ENCODE data around the gene SVOPL.
A peak's percentile ranks its signal among the peaks of the same experiment; 100 is the strongest.

Gene SVOPL

GRCh38 chr7:138602451-138602850 is 98.7 kb downstream of the SVOPL start:
- no peak for DNase-seq

GRCh38 chr7:138595454-138595853 is 105.7 kb downstream of the SVOPL start:
- DNase-seq = no peak

GRCh38 chr7:138590154-138590553 is 111.0 kb downstream of the SVOPL start:
- DNase-seq = no peak

- no peak for DNase-seq
These were observed 112.2 kb downstream of the SVOPL start for GRCh38 chr7:138588986-138589385.

GRCh38 chr7:138587485-138587884 is 113.7 kb downstream of the SVOPL start:
- no peak for DNase-seq

- DNase-seq = no peak
These were observed 115.7 kb downstream of the SVOPL start for GRCh38 chr7:138585283-138585993.

- no peak for DNase-seq
These were observed 116.5 kb downstream of the SVOPL start for GRCh38 chr7:138584696-138585095.

- no peak for DNase-seq
These were observed 116.9 kb downstream of the SVOPL start for GRCh38 chr7:138584283-138584682.

- DNase-seq = no peak
These were observed 120.1 kb downstream of the SVOPL start for GRCh38 chr7:138581065-138581464.

- no peak for DNase-seq
These were observed 121.5 kb downstream of the SVOPL start for GRCh38 chr7:138579671-138580070.

- no peak for DNase-seq
These were observed 122.0 kb downstream of the SVOPL start for GRCh38 chr7:138579136-138579535.

GRCh38 chr7:138575897-138576428 is 125.2 kb downstream of the SVOPL start:
- no peak for DNase-seq

GRCh38 chr7:138573741-138574140 is 127.4 kb downstream of the SVOPL start:
- DNase-seq = no peak

GRCh38 chr7:138570715-138571114 is 130.4 kb downstream of the SVOPL start:
- no peak for DNase-seq

- DNase-seq = no peak
These were observed 131.7 kb downstream of the SVOPL start for GRCh38 chr7:138569418-138569817.

GRCh38 chr7:138568655-138569054 is 132.5 kb downstream of the SVOPL start:
- DNase-seq = no peak

- peak; percentile 9 for DNase-seq
These were observed 135.6 kb downstream of the SVOPL start for GRCh38 chr7:138565451-138566114.

- DNase-seq = no peak
These were observed 136.1 kb downstream of the SVOPL start for GRCh38 chr7:138565071-138565450.

- no peak for DNase-seq
These were observed 136.8 kb downstream of the SVOPL start for GRCh38 chr7:138564365-138564764.

GRCh38 chr7:138563808-138564207 is 137.4 kb downstream of the SVOPL start:
- no peak for DNase-seq

- DNase-seq = no peak
These were observed 141.7 kb downstream of the SVOPL start for GRCh38 chr7:138559448-138559847.

GRCh38 chr7:138556771-138557484 is 144.2 kb downstream of the SVOPL start:
- no peak for DNase-seq

GRCh38 chr7:138555684-138556083 is 145.5 kb downstream of the SVOPL start:
- no peak for DNase-seq

GRCh38 chr7:138554674-138555073 is 146.5 kb downstream of the SVOPL start:
- DNase-seq = no peak

All from COR-L47 (cell line).